Spleen (tissue), 11 donors: ENCODE data around the gene MED8. TPM values are rescaled to one million over a fixed set of nuclear protein-coding genes. Genes with fewer than 3 reads are reported as not detected.

Experiments
- DNase-seq: peaks from one replicate; pipeline ENCODE4 v3.0.0-alpha.2; 2020
- H3K27ac ChIP-seq, 8 donors: fragments of 200-600 bp; sonication (generic) in 7 of 8; 1 replicate in 4 of 8; 2 replicates in 4 of 8; pipeline versions ENCODE4 v1.5.0 to v1.8.0; 2016 to 2021; ENCODE audit warnings: inconsistent platforms in 4 of 8, mild to moderate bottlenecking in 4 of 8, moderate library complexity in 1 of 8
- H3K27me3 ChIP-seq, 7 donors: fragments of 200-600 bp; sonication (generic) in 6 of 7; replicated peaks in 1 of 7; 1 replicate in 4 of 7; 2 replicates in 3 of 7; pipeline versions ENCODE4 v1.5.0 to v1.8.0; 2016 to 2021; ENCODE audit warnings: inconsistent platforms in 3 of 7, mild to moderate bottlenecking in 1 of 7
- H3K36me3 ChIP-seq, 6 donors: fragments of 200-600 bp; sonication (generic) in 5 of 6; 1 replicate in 4 of 6; 2 replicates in 2 of 6; pipeline versions ENCODE4 v1.5.0 to v1.8.0; 2016 to 2021; ENCODE audit warnings: inconsistent platforms in 2 of 6
- H3K4me1 ChIP-seq, 6 donors: fragments of 200-600 bp; sonication (generic) in 5 of 6; 1 replicate in 3 of 6; 2 replicates in 3 of 6; pipeline versions ENCODE4 v1.5.0 to v1.8.0; 2016 to 2021; ENCODE audit warnings: inconsistent platforms in 3 of 6
- H3K4me3 ChIP-seq, 8 donors: fragments of 200-600 bp; sonication (generic) in 7 of 8; 1 replicate in 4 of 8; 2 replicates in 4 of 8; pipeline versions ENCODE4 v1.5.0 to v1.8.0; 2016 to 2021; ENCODE audit warnings: inconsistent platforms in 4 of 8, mild to moderate bottlenecking in 4 of 8, moderate library complexity in 2 of 8
- H3K9me3 ChIP-seq, 8 donors: fragments of 200-600 bp; sonication (generic) in 7 of 8; 1 replicate in 4 of 8; 2 replicates in 4 of 8; pipeline versions ENCODE4 v1.5.0 to v1.8.0; 2016 to 2021; ENCODE audit warnings: inconsistent platforms in 4 of 8
- POLR2A ChIP-seq, 3 donors: fragments of 450-650 bp; IDR thresholded peaks; one replicate each; pipeline ENCODE4 v1.5.1; 2017; ENCODE audit warnings: antibody characterized with exemption in 3 of 3, mild to moderate bottlenecking in 1 of 3
- POLR2AphosphoS5 ChIP-seq, 3 donors: sonication (generic); formaldehyde crosslinking; IDR thresholded peaks; one replicate each; pipeline ENCODE4 v1.5.1; 2017; ENCODE audit warnings: antibody characterized with exemption in 3 of 3
- WGBS, 5 donors: extraction: QIAGEN DNeasy Blood & Tissue Kit in 3 of 5; methylation state at CpG; one replicate each; pipeline versions ENCODE4 v1.1.5 to v1.1.7; 2013 to 2018; 5-methylcytosine and 5-hydroxymethylcytosine counted together
- intact Hi-C: fragments of 100-400 bp; cut with DNase I; formaldehyde crosslinking; loops from one replicate; pipeline ENCODE4 v1.15.0; 2023; ENCODE audit warnings: low total_unique reads
- polyA plus RNA-seq, 3 donors: library from polyadenylated mRNA; stranded (reverse); fragments of 200-250 nt; gene quantifications; one replicate each; pipeline ENCODE4 v1.2.1, GENCODE V29; 2013
- total RNA-seq, 7 donors: library from RNA; depleted of rRNA in 3 of 7; stranded (reverse); fragments of >200 nt in 3 of 7; fragmentation: NEBNext Ultra II Directional in 4 of 7; extraction: Animal tissue kit (Norgen Biotek cat#: 25700) in 4 of 7; gene quantifications; one replicate each; pipeline versions ENCODE4 v1.1.0 to v1.2.1, GENCODE V29; 2016 to 2021
- TF ChIP-seq, protein P1 (sequence below), 11 experiments: fragments of 200-600 bp in 7 of 11; fragments of 450-650 bp in 4 of 11; sonication (generic) in 4 of 11; IDR thresholded peaks in 8 of 11; conservative IDR thresholded peaks in 3 of 11; 1 replicate in 7 of 11; 2 replicates in 4 of 11; pipeline versions ENCODE4 v1.4.0 to v1.8.0; 2016 to 2021; ENCODE audit warnings: antibody characterized with exemption in 11 of 11, inconsistent platforms in 4 of 11, mild to moderate bottlenecking in 1 of 11
- donor health status: healthy with polysubstance abuse.
- donor health status: DM: no; HTN: no; CAD: no; lungs with moderate emphysema.
- donor health status: DM: no; HTN: no; CAD: no.
- donor health status: Bipolar disorder and iron deficiency.
- donor health status: healthy.
- donor health status: DM: no; HTN: no; CAD: no.
- donor health status: DM: yes; HTN: yes; CAD: no.

Gene MED8
- total and polyA plus RNA-seq, 10 donors: 18.3 to 38.3 (median 28.2) TPM

DNA sequence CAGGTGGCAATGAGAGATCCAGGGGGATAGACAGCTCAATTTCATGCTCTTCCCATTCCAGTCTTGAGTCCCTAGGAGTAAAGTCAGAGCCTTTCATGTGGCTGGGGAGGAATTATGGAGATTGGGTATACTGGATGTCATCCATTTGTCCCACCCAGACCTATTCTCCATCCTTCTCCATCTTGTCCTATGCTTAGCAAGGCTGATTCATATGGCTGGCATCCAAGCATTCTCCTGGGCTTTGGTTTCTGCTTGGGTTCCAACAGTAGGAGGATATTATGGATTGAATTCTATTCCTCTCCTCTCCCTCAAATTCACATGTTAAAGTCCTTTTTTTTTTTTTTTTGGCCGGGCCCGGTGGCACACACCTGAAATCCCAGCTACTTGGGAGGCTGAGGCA, 34.7 kb downstream of the MED8 start:
- Histone ChIP-seq H3K4me3 (no peak overlapping the region), H3K27me3 (no peaks in the 10 kb centered on the region), H3K9me3 (no peaks in the 10 kb centered on the region), H3K27ac (no peak overlapping the region), H3K36me3 (peaks cover 0 to 5% (median 0%) of the 10 kb centered on the region in 6 donors), H3K4me1 (peaks cover 12 to 26% (median 21%) of the 10 kb centered on the region in 6 donors)
- WGBS, 5 donors: 90 to 100% (median 94%) methylated on average over 2 of the region's 2 CpGs
- DNase-seq: no peak
- TF ChIP-seq POLR2A (IDR thresholded peaks at IDR 0.05) (no peak), POLR2AphosphoS5 (IDR thresholded peaks at IDR 0.05) (no peak)
- TF ChIP-seq, protein P1, sequence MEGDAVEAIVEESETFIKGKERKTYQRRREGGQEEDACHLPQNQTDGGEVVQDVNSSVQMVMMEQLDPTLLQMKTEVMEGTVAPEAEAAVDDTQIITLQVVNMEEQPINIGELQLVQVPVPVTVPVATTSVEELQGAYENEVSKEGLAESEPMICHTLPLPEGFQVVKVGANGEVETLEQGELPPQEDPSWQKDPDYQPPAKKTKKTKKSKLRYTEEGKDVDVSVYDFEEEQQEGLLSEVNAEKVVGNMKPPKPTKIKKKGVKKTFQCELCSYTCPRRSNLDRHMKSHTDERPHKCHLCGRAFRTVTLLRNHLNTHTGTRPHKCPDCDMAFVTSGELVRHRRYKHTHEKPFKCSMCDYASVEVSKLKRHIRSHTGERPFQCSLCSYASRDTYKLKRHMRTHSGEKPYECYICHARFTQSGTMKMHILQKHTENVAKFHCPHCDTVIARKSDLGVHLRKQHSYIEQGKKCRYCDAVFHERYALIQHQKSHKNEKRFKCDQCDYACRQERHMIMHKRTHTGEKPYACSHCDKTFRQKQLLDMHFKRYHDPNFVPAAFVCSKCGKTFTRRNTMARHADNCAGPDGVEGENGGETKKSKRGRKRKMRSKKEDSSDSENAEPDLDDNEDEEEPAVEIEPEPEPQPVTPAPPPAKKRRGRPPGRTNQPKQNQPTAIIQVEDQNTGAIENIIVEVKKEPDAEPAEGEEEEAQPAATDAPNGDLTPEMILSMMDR (IDR thresholded peaks at IDR 0.05 in 8 of 11, conservative IDR thresholded peaks at IDR 0.05 in 3 of 11): no peak
- intact Hi-C loops: no loop called here

DNA sequence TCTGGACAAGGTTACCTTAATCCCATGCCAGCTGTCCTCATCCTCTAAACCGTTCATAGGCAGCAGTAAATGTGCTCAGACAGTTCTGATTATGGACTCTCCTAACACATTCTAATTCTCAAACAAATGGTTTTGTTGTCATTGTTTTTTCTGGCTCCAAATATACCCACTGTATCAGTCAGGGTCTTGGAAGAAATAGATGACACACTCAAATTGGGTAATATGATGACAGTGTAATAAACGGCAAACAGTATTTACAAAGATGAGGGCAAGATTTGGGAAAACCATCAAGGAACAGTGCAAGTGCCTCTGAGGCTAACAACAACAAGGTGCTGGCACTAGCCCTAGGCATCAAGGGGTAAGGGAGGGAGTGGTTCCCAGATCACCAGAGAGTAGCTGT, 35.1 kb downstream of the MED8 start:
- Histone ChIP-seq H3K27ac (no peak overlapping the region), H3K27me3 (no peaks in the 10 kb centered on the region), H3K36me3 (peaks cover 0 to 4% (median 0%) of the 10 kb centered on the region in 6 donors), H3K9me3 (no peaks in the 10 kb centered on the region), H3K4me3 (no peak overlapping the region), H3K4me1 (peaks cover 11 to 25% (median 18%) of the 10 kb centered on the region in 6 donors)
- TF ChIP-seq POLR2AphosphoS5 (IDR thresholded peaks at IDR 0.05): no peak
- TF ChIP-seq, protein P1 (IDR thresholded peaks at IDR 0.05 in 8 of 11, conservative IDR thresholded peaks at IDR 0.05 in 3 of 11): no peak
- no peak for TF ChIP-seq POLR2A (IDR thresholded peaks at IDR 0.05)
- intact Hi-C loops: no loop called here
- 84 to 95% (median 88%) methylated on average over 2 of the region's 2 CpGs for WGBS, 5 donors
- no peak for DNase-seq

GRCh38 chr1:43352881-43353280, 36.7 kb downstream of the MED8 start:
- 65 to 69% (median 66%) methylated on average over 3 of the region's 3 CpGs for WGBS, 5 donors
- Histone ChIP-seq H3K27me3 (no peaks in the 10 kb centered on the region), H3K4me1 (peaks cover 2 to 12% (median 6%) of the 10 kb centered on the region in 6 donors), H3K27ac (no peak overlapping the region), H3K4me3 (no peak overlapping the region), H3K9me3 (no peaks in the 10 kb centered on the region), H3K36me3 (peaks cover 0 to 4% (median 0%) of the 10 kb centered on the region in 6 donors)
- TF ChIP-seq POLR2AphosphoS5 (IDR thresholded peaks at IDR 0.05) (no peak), POLR2A (IDR thresholded peaks at IDR 0.05) (no peak)
- TF ChIP-seq, protein P1 (IDR thresholded peaks at IDR 0.05 in 8 of 11, conservative IDR thresholded peaks at IDR 0.05 in 3 of 11): no peak
- no peak for DNase-seq
- intact Hi-C loops: no loop called here

DNA sequence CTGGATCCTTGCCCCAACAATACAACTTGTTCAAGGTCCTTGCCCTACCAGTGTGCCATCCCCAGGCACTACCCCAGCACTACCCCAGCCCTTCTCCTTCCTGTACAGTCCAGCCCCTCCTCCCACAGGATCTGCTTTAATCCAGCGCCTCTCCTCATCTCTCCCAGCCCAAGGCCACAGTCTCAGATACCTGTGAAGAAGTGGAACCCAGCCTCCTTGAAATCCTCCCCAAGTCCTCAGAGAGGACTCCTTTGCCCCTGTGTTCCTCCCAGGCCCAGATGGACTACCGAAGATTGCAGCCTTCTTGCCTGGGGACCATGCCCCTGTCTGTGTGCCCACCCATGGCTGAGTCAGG, 37.3 kb downstream of the MED8 start:
- Histone ChIP-seq H3K27me3 (no peaks in the 10 kb centered on the region), H3K4me1 (peaks cover 0 to 7% (median under 1%) of the 10 kb centered on the region in 6 donors), H3K9me3 (no peaks in the 10 kb centered on the region), H3K4me3 (no peak overlapping the region), H3K36me3 (peaks cover 0 to 4% (median 0%) of the 10 kb centered on the region in 6 donors), H3K27ac (no peak overlapping the region)
- DNase-seq: no peak
- TF ChIP-seq POLR2AphosphoS5 (IDR thresholded peaks at IDR 0.05) (no peak), POLR2A (IDR thresholded peaks at IDR 0.05) (no peak)
- TF ChIP-seq, protein P1 (IDR thresholded peaks at IDR 0.05 in 8 of 11, conservative IDR thresholded peaks at IDR 0.05 in 3 of 11): no peak
- WGBS, 5 donors: 88 to 100% (median 92%) methylated on average over 2 of the region's 2 CpGs
- intact Hi-C loops: no loop called here
